Measurements from ENCODE around the gene OSER1.

Gene OSER1

DNA sequence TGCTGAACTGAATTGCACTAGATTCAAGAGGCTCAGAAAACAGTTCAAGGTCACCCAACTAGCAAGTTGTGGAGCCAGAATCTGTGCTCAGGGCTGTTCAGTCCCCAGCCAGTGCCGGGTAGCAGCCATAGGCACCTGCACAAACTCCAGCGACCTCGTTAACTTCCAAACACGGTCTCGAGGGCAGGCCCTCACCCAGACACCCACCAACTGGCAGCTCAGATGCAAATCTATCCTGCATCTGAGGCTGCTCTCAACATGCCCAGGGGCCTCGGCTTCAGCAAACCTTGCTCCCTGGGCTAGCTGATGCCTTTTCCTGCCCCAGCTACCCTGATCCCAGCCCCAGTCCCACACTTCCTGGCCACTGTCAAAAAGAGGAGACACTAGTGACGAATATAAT lies 27.3 kb downstream of the OSER1 start:
- H3K27ac ChIP-seq: no peak overlapping the region
- H3K4me3 ChIP-seq: no peak overlapping the region

- Histone ChIP-seq H3K27ac (no peak overlapping the region), H3K4me3 (no peak overlapping the region)
Observed at GRCh38 chr20:44182863-44183262, 27.7 kb downstream of the OSER1 start.

DNA sequence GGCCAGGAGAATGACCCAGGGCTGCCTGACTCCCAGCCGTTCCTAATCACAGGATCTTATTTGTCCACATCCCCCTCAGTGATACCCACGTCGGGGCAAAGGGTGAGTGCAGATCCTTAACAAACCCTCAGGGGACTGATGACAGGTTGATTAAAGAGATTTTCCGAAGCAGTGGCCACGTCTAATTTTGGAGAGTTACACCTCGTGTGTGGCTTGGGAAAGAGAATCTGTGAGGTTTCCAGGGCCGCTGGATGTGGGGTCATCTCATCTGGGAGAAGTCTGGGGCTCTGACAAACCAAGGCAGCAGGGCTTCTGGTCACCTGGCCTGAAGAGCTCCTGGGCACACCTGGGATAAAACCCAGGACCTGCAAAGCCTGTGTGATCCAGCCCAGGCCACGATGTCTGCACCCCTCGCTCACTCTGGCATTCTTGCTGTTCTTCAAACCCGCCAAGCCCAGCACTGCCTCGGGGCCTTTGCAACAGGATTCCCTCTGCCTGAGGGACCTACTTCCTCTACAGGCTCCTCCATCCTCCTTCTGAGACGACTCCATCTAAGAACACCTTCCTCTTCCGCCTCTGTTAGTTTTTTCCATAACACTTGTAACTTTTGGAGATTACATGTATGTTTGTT lies 28.3 kb downstream of the OSER1 start:
- Histone ChIP-seq H3K4me3 (no peak overlapping the region), H3K27ac (no peak overlapping the region)

DNA sequence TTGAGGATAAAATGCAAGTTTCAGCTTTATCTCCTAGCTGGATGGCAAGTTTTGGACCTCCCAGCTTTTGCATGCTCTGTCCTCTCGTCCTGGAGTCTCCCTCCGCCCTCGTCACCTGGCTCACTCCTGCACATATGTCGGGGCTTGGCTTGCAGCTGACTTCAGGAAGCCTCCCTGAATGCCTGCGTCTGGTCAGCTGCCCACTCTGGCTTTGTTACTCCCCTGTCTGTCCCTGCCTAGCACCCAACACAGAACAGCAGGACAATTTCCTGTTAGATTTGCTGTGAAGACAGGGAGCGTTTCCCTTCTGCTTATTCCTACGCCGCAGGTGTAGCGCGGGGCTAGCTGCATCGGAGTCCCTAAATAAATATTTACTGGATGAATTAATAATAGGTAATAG lies 29.0 kb downstream of the OSER1 start:
- H3K4me3 ChIP-seq: no peak overlapping the region
- no peak overlapping the region for H3K27ac ChIP-seq

- Histone ChIP-seq H3K4me3 (no peak overlapping the region), H3K27ac (no peak overlapping the region)
Observed at GRCh38 chr20:44180814-44181213, 29.8 kb downstream of the OSER1 start.

- no peak overlapping the region for H3K4me3 ChIP-seq
- peak overlapping the region in 4 of 21 experiments; percentile 18 to 55 (median 37) for H3K27ac ChIP-seq
Observed at GRCh38 chr20:44176833-44177534, 33.6 kb downstream of the OSER1 start.

DNA sequence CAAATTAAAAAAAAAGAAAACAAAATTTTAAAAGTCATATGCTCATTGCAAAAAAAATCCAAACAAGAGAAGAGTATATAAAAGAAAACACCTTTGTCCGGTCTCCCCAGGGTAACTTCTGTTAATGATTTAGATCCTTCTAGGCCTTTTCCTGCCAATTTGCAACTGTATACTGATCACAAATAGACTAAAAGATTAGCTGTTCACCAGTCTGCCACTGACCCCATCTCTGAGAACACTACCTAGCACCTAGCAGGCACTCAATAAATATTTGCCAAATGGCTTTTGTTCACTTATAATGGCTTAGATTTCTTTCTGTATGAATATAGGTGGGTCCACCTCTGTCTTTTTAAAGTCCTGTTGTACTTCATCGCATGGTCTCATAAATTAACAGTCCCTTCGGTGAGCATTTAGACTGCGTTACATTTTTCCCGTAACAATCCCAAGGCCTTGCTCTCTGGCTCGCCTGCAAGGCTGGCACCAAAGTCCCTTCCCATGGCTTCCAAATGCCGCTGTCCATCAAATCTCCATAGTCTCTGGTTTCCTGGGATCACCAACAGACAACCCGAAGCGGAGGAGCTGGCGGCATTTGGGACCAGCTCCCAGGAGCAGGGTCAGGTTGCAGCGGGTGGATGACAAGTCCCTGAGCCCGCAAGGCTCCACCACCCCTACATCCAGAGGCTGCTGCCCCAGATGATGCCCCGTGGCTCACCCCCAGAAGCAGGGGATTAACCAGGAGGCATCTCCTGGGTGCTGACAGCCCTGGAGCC lies 35.4 kb downstream of the OSER1 start:
- H3K4me3 ChIP-seq: no peak overlapping the region
- H3K27ac ChIP-seq: no peak overlapping the region

GRCh38 chr20:44173846-44174245 lies 36.7 kb downstream of the OSER1 start:
- Histone ChIP-seq H3K4me3 (no peak overlapping the region), H3K27ac (no peak overlapping the region)

- Histone ChIP-seq H3K4me3 (no peak overlapping the region), H3K27ac (no peak overlapping the region)
Observed at GRCh38 chr20:44173116-44173515, 37.5 kb downstream of the OSER1 start.

GRCh38 chr20:44172572-44172950 lies 38.0 kb downstream of the OSER1 start:
- Histone ChIP-seq H3K4me3 (no peak overlapping the region), H3K27ac (no peak overlapping the region)

DNA sequence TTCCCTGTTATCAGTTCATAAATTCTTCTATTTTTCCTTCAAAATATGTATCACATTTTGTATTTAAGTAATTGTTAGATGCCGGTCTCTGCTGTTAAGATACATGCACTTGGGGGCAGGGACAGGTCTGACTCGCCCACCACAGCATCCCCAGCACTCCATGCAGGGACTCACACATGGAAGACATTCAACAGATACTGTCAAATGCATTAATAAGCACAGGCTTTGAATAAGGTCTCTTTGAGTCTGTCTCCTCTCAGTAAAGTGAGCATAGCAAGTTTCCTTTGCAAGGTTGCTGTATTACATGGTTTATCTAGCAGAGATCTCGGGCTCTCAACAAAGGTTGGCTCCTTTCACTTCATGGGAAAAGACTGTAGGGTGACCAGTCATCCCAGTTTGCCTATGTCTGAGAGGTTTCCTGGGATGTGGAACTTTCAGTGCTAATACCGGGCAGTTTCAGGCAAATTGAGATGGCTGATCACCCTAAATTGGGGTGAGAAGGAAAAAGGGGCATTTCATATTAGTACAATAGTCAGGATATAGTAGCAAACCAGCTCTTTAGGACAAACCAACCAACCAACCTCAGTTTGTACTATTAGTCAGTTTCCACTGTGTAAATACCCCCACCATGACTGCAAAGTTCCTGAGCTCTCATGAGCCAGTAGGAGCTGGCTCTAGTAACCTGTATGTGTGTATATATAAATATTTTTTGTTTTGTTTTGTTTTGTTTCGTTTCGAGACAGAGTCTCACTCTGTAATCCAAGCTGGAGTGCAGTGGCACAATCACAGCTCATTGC lies 38.6 kb downstream of the OSER1 start:
- Histone ChIP-seq H3K4me3 (no peak overlapping the region), H3K27ac (no peak overlapping the region)

- Histone ChIP-seq H3K4me3 (no peak overlapping the region), H3K27ac (no peak overlapping the region)
Observed at GRCh38 chr20:44170816-44171410, 39.7 kb downstream of the OSER1 start.

DNA sequence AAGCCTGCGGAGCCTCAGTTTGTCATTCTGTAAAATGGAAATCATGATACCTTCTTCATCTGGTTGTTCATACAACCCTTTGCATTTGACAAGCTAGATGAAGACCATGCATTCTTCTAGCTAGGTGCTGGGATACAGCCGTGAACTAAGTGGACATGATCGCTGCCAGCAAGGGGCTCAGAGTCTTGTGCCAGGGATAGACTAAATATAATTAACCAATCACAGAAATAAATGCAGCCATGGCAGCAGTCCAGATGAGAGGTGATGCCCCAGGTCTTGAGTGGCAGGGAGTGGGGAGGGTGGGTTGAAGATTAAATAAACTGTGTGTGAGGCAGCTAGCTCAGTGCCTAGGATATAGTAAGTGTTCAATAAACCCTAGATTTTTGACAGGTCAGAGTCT lies 42.8 kb downstream of the OSER1 start:
- Histone ChIP-seq H3K27ac (no peak overlapping the region), H3K4me3 (no peak overlapping the region)

DNA sequence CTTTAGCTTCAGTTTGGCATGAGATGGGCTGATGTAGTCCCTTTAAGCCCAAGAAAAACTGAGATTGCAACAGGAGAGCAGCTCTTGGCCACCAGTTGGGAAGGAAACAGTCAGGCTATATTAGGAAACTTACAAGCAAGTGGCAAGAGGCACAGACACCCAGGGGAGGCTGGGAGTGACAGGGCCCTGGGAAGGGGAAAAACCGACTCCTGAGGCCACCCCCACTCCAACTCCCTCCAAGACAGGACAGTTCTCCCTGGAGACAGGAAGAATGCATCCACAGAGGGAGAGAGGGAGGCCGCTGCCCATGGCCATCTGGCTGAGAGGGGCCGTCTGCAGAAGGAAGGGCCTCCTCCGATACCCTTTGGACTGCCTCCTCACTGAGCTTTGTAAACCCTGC lies 44.1 kb downstream of the OSER1 start:
- no peak overlapping the region for H3K27ac ChIP-seq
- H3K4me3 ChIP-seq: no peak overlapping the region

GRCh38 chr20:44166008-44166407 lies 44.6 kb downstream of the OSER1 start:
- Histone ChIP-seq H3K27ac (no peak overlapping the region), H3K4me3 (no peak overlapping the region)

DNA sequence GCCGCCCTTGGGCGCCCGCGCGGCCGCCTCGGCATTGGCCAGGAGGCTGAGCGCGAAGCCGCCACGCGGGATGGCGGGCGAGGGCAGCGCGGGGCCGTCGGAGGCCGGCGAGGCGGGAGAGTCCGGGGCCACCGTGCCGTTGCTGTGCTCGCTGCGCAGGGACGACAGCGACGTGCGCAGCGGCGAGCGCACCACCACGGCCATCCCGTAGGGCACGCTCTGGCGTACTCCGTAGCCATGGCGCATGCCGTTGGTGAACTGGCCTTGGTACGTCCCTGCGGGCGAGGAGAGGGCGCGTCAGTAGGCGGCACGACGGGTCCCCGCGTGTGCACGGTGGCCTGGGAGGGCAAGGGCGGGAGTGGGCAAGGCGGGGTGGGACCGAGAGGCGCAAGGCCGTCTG lies 50.4 kb downstream of the OSER1 start:
- Histone ChIP-seq H3K27ac (no peak overlapping the region), H3K4me3 (no peak overlapping the region)

DNA sequence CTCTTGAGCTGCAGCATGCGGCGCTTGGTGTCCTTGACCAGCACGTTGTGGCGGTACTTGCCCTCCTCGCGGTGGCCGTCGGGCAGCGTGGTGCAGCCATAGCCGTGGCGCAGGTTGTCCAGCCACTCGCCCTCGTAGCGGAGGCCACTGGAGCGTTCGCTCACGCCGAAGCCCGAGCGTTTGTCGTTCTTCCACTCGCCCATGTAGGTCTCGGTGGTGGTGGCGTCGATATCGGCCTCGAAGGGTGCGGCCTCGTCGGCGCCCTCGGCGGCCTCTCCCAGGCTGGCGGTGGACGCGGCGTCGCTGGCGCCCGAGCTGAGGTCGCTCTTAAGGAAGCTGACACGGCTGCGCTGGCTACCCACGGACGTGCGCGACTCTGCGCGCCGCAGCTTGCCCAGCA lies 50.9 kb downstream of the OSER1 start:
- Histone ChIP-seq H3K27ac (no peak overlapping the region), H3K4me3 (no peak overlapping the region)

GRCh38 chr20:44159125-44159524 lies 51.4 kb downstream of the OSER1 start:
- no peak overlapping the region for H3K4me3 ChIP-seq
- H3K27ac ChIP-seq: no peak overlapping the region

DNA sequence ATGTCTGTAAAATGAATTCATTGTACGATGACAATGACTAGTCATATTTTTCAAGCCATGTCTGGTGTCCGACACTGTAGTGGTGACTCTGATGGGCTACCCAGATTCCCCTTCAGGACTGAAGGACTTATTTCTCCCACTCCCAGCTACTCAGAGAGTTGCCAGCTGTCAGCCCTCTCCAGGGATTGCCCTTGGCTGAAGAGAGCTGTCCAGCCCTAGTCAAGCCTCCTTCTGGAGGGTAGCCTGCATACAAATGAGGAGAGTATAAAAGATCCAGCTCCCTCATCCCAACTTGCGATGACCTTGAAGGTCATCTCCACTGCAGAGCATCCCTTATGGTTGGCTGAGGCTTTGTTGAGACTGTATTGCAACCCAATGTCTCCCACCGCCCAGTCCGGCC lies 53.5 kb downstream of the OSER1 start:
- H3K4me3 ChIP-seq: no peak overlapping the region
- H3K27ac ChIP-seq: no peak overlapping the region

GRCh38 chr20:44154521-44155001 lies 56.0 kb downstream of the OSER1 start:
- Histone ChIP-seq H3K4me3 (no peak overlapping the region), H3K27ac (peak overlapping the region in 4 of 21 experiments; percentile 35 to 48 (median 42))

Measured in skin epidermis (tissue), 12 donors.